HepG2 (cell line): ENCODE results near the gene TRPV4.

Experiments
- JUND ChIP-seq: sonication (generic); formaldehyde crosslinking; IDR thresholded peaks from 2 replicates; pipeline ENCODE4 v1.8.0; 2022; ENCODE audit warnings: mild to moderate bottlenecking, missing genetic modification reagents
- NFKBIZ ChIP-seq: IDR thresholded peaks from 2 replicates; pipeline ENCODE4 v1.6.1; 2018; ENCODE audit warnings: missing genetic modification reagents, missing compliant biosample characterization
- SCMH1 ChIP-seq: sonication (generic); formaldehyde crosslinking; IDR thresholded peaks from 2 replicates; pipeline ENCODE4 v1.9.0; 2021; ENCODE audit warnings: missing genetic modification reagents, mild to moderate bottlenecking, borderline replicate concordance
- TBX3 ChIP-seq: fragments of 450-650 bp; IDR thresholded peaks from 2 replicates; pipeline ENCODE4 v1.6.1; 2017; ENCODE audit warnings: antibody characterized with exemption, mild to moderate bottlenecking, inconsistent platforms, borderline replicate concordance
- ZNF232 ChIP-seq: sonication (generic); formaldehyde crosslinking; IDR thresholded peaks from 2 replicates; pipeline ENCODE4 v1.4.0; 2020; ENCODE audit warnings: missing genetic modification reagents, borderline replicate concordance
- ZNF331 ChIP-seq: sonication (generic); formaldehyde crosslinking; IDR thresholded peaks from 2 replicates; pipeline ENCODE4 v1.4.0; 2020; ENCODE audit warnings: missing genetic modification reagents
- ZNF335 ChIP-seq: sonication (generic); formaldehyde crosslinking; IDR thresholded peaks from 2 replicates; pipeline ENCODE4 v1.4.0; 2020; ENCODE audit warnings: missing genetic modification reagents
- TF ChIP-seq, protein P1 (sequence below): sonication (generic); formaldehyde crosslinking; IDR thresholded peaks from 2 replicates; pipeline ENCODE4 v1.5.0; 2020; ENCODE audit warnings: mild to moderate bottlenecking, missing genetic modification reagents, moderate library complexity

DNA sequence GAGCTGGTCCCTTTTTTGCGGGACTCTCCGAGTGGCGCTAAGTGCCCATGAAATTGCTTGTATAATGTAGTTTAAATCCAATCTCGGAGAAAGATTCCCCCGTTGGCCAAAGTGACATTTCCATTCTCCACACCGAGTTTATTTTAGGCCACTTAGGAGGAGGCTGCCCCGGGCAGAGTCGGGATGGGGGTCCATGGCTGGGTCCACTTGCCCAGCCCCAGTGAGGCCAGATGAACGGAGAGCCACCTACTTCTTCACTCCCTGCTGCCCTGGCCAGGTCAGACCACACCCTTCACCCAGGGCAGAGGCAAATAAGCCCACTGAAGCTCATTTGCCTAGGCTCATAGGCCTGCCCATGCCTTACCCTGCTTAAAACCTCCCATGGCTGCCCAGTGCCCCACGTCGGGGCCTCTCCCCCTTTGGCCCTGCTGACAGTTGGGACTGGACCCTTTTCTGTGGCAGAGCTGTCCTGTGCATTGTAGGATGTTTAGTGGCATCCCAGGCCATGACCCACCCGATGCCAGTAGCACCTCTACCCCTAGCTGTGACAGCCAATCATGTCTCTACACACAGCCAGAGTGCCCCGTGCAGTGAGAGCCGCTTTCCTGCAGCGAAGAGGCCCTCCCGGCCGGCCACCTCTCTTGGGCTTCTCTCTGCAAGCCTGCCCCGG, 68.3 kb downstream of the TRPV4 start:
- TF ChIP-seq SCMH1 (CRISPR knock-in tag) (no peak), ZNF331 (CRISPR knock-in tag) (no peak), ZNF232 (no peak), NFKBIZ (no peak), JUND (CRISPR knock-in tag) (no peak), ZNF335 (CRISPR knock-in tag) (no peak), TBX3 (no peak)
- TF ChIP-seq, protein P1, sequence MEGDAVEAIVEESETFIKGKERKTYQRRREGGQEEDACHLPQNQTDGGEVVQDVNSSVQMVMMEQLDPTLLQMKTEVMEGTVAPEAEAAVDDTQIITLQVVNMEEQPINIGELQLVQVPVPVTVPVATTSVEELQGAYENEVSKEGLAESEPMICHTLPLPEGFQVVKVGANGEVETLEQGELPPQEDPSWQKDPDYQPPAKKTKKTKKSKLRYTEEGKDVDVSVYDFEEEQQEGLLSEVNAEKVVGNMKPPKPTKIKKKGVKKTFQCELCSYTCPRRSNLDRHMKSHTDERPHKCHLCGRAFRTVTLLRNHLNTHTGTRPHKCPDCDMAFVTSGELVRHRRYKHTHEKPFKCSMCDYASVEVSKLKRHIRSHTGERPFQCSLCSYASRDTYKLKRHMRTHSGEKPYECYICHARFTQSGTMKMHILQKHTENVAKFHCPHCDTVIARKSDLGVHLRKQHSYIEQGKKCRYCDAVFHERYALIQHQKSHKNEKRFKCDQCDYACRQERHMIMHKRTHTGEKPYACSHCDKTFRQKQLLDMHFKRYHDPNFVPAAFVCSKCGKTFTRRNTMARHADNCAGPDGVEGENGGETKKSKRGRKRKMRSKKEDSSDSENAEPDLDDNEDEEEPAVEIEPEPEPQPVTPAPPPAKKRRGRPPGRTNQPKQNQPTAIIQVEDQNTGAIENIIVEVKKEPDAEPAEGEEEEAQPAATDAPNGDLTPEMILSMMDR (CRISPR knock-in tag), result no peak
